A549 (cell line): Measurements from ENCODE around the gene ARHGEF3. TPM values are rescaled to one million over a fixed set of nuclear protein-coding genes. Genes with fewer than 3 reads are reported as not detected.

ENCODE experiments used
- ATAC-seq, 2 experiments: fragments of 200-7000 bp in 1 of 2; fragments of >200 bp in 1 of 2; cut with Nextera tagmentation in 1 of 2; cut with Tn5 transposase in 1 of 2; 3 replicates each; pipeline versions ENCODE4 v1.8.0 to v1.9.1; 2018 to 2020; ENCODE audit warnings: mild to moderate bottlenecking in 1 of 2, moderate library complexity in 1 of 2
- CTCF ChIA-PET: fragments of 300-600 bp; sonication (Branson Sonifier 250); formaldehyde crosslinking; extraction: SDS; loops from one replicate; lab custom pipeline; 2021; ENCODE audit warnings: antibody characterized with exemption, inconsistent platforms; lab: Yijun Ruan, JAX
- POLR2A ChIA-PET: fragments of 350-600 bp; formaldehyde crosslinking; extraction: SDS; loops from one replicate; lab custom pipeline; 2021; ENCODE audit warnings: antibody characterized with exemption, inconsistent platforms; lab: Yijun Ruan, JAX
- DNase-seq, 2 experiments: peaks; one replicate each; pipeline versions ENCODE4 v3.0.0 to v3.0.0-alpha.2; 2011 to 2016; ENCODE audit warnings: low read depth in 1 of 2, low spot score in 1 of 2
- FAIRE-seq: peaks from 2 replicates; lab custom pipeline; 2011; peaks lifted over from hg19 to GRCh38; lab: Jason Lieb, UNC
- H3K27ac ChIP-seq, 2 experiments: fragments of >200 bp; sonication (Bioruptor Twin); formaldehyde crosslinking; 3 replicates each; pipeline ENCODE4 v1.5.1; 2016 to 2017
- H3K4me1 ChIP-seq: fragments of >200 bp; sonication (Bioruptor Twin); formaldehyde crosslinking; 3 replicates; pipeline ENCODE4 v1.6.1; 2016
- H3K4me2 ChIP-seq: fragments of >200 bp; sonication (Bioruptor Twin); formaldehyde crosslinking; 3 replicates; pipeline ENCODE4 v1.6.1; 2016
- H3K4me3 ChIP-seq: fragments of >200 bp; sonication (Bioruptor Twin); formaldehyde crosslinking; 3 replicates; pipeline ENCODE4 v1.5.1; 2016
- H3K9me3 ChIP-seq: fragments of >200 bp; sonication (Bioruptor Twin); formaldehyde crosslinking; 3 replicates; pipeline ENCODE4 v1.6.1; 2016
- BHLHE40 ChIP-seq: IDR thresholded peaks from 2 replicates; pipeline ENCODE4 v1.6.1; 2012; ENCODE audit warnings: low read depth, low read length, inconsistent platforms
- CEBPB ChIP-seq, 2 experiments: fragments of >200 bp in 1 of 2; sonication (Bioruptor Twin) in 1 of 2; formaldehyde crosslinking in 1 of 2; IDR thresholded peaks; 2 replicates each; pipeline ENCODE4 v1.6.1; 2012 to 2016
- CHD2 ChIP-seq: fragments of 150-350 bp; IDR thresholded peaks from 2 replicates; pipeline ENCODE4 v1.6.1; 2014; ENCODE audit warnings: low read length; ENCODE audit not compliant: partially characterized antibody
- EHF ChIP-seq: fragments of 250-450 bp; sonication (Bioruptor Pico); IDR thresholded peaks from 2 replicates; pipeline ENCODE4 v1.5.0; 2020; ENCODE audit warnings: mild to moderate bottlenecking
- EHMT2 ChIP-seq: fragments of 200-600 bp; sonication (generic); IDR thresholded peaks from 2 replicates; pipeline ENCODE4 v1.6.1; 2016; ENCODE audit warnings: antibody characterized with exemption, low read depth, mild to moderate bottlenecking, moderate library complexity
- EP300 ChIP-seq, 2 experiments: fragments of >200 bp; sonication (Bioruptor Twin); formaldehyde crosslinking; IDR thresholded peaks; 2 replicates in 1 of 2; 3 replicates in 1 of 2; pipeline ENCODE4 v1.6.1; 2016 to 2017
- GATA3 ChIP-seq: IDR thresholded peaks from 2 replicates; pipeline ENCODE4 v1.6.1; 2012; ENCODE audit warnings: borderline replicate concordance
- KDM1A ChIP-seq: fragments of 200-600 bp; sonication (generic); IDR thresholded peaks from 2 replicates; pipeline ENCODE4 v1.6.1; 2016; ENCODE audit warnings: low read depth, mild to moderate bottlenecking
- MAFK ChIP-seq: fragments of 450-650 bp; IDR thresholded peaks from 2 replicates; pipeline ENCODE4 v1.6.1; 2014; ENCODE audit not compliant: partially characterized antibody
- MYC ChIP-seq: IDR thresholded peaks from 2 replicates; pipeline ENCODE4 v1.6.1; 2012; ENCODE audit warnings: mild to moderate bottlenecking, inconsistent platforms, low read length, improper control_type of control experiment, borderline replicate concordance
- PHF8 ChIP-seq: fragments of 200-600 bp; sonication (generic); IDR thresholded peaks from 2 replicates; pipeline ENCODE4 v1.6.1; 2016; ENCODE audit warnings: low read depth, mild to moderate bottlenecking, antibody characterized with exemption, moderate library complexity, borderline replicate concordance
- POLR2AphosphoS2 ChIP-seq: conservative IDR thresholded peaks from 2 replicates; pipeline ENCODE4 v1.6.1; 2012; ENCODE audit warnings: low read length, improper control_type of control experiment, inconsistent platforms
- RARB ChIP-seq: fragments of 250-450 bp; sonication (Bioruptor Pico); IDR thresholded peaks from 2 replicates; pipeline ENCODE4 v1.8.0; 2021; ENCODE audit warnings: mild to moderate bottlenecking, moderate library complexity
- SMC3 ChIP-seq: fragments of >200 bp; sonication (Bioruptor Twin); formaldehyde crosslinking; IDR thresholded peaks from 3 replicates; pipeline ENCODE4 v1.6.1; 2018; ENCODE audit warnings: inconsistent platforms
- SREBF2 ChIP-seq: fragments of 450-650 bp; IDR thresholded peaks from 2 replicates; pipeline ENCODE4 v1.6.1; 2014; ENCODE audit warnings: mild to moderate bottlenecking, moderate library complexity
- TFCP2L1 ChIP-seq: fragments of 250-450 bp; sonication (Bioruptor Pico); IDR thresholded peaks from 2 replicates; pipeline ENCODE4 v1.5.0; 2021; ENCODE audit warnings: mild to moderate bottlenecking
- ZC3H11A ChIP-seq: fragments of 450-650 bp; IDR thresholded peaks from 2 replicates; pipeline ENCODE4 v1.6.1; 2014; ENCODE audit warnings: antibody characterized with exemption, mild to moderate bottlenecking
- WGBS: methylation state at CpG from one replicate; pipeline ENCODE4 v1.1.6; 2017; ENCODE audit errors: missing lambda C conversion rate; 5-methylcytosine and 5-hydroxymethylcytosine counted together
- polyA plus RNA-seq, 4 experiments: library from polyadenylated mRNA; depleted of rRNA in 3 of 4; stranded (reverse); fragments of >200 nt; fragmentation: RNase III in 1 of 4; extraction: RNeasy Plus Mini Kit Qiagen cat#74134 plus additional on column Dnase treatment in 1 of 4; gene quantifications; 2 replicates in 3 of 4; 3 replicates in 1 of 4; pipeline ENCODE4 v1.2.3, GENCODE V29; 2011 to 2017
- TF ChIP-seq, protein P1 (sequence below): fragments of >200 bp; sonication (Bioruptor Twin); formaldehyde crosslinking; IDR thresholded peaks from 3 replicates; pipeline ENCODE4 v1.5.1; 2016
- TF ChIP-seq, protein P2 (sequence below): fragments of 250-450 bp; sonication (Bioruptor Pico); IDR thresholded peaks from 2 replicates; pipeline ENCODE4 v1.5.0; 2020; ENCODE audit warnings: low read depth, mild to moderate bottlenecking, moderate library complexity
- TF ChIP-seq, protein P3 (sequence below): fragments of 150-350 bp; IDR thresholded peaks from 2 replicates; pipeline ENCODE4 v1.6.1; 2014; ENCODE audit warnings: low read depth, mild to moderate bottlenecking, low read length

ARHGEF3 gene
- polyA plus RNA-seq, 2 of the 4 experiments (the other 2 are of a cell fraction): 7.3 to 10.6 TPM

- Histone ChIP-seq H3K4me1 (0 out of 3 replicates have a peak, but pooled peaks cover 3% of the 10 kb centered on the region), H3K4me3 (no peak overlapping the region), H3K9me3 (no peaks in the 10 kb centered on the region)
- CTCF ChIA-PET: no interaction called here
- ATAC-seq (no peak), DNase-seq (no peak)
- 92% methylated on average over 7 of the region's 7 CpGs for WGBS
- POLR2A ChIA-PET: no interaction called here
- TF ChIP-seq BHLHE40 (no peak), TFCP2L1 (CRISPR knock-in tag) (no peak)
- TF ChIP-seq, all 56 proteins: peak for 0
- no peak for FAIRE-seq
- Histone ChIP-seq H3K27ac (no peak overlapping the region), H3K4me2 (no peak overlapping the region)
These were observed 6.5 kb downstream of the ARHGEF3 start for GRCh38 chr3:56795097-56795828.

GRCh38 chr3:56792193-56792592 is 9.6 kb downstream of the ARHGEF3 start:
- TF ChIP-seq EP300 (IDR thresholded peaks at IDR 0.05): no peak
- TF ChIP-seq MYC: no peak
- no peak for TF ChIP-seq EHF (CRISPR knock-in tag)
- no peak for TF ChIP-seq GATA3
- TF ChIP-seq RARB (CRISPR knock-in tag): no peak
- H3K9me3 ChIP-seq: no peaks in the 10 kb centered on the region
- no peak overlapping the region for H3K4me3 ChIP-seq
- DNase-seq: no peak
- CTCF ChIA-PET: interaction anchor here (1.6 kb wide), 1 partner anchor 9 kb away, joined by 4 read pairs; the partner anchor contains the start of gene ARHGEF3
- H3K4me2 ChIP-seq: no peak overlapping the region
- 94% methylated on average over 1 of the region's 1 CpG for WGBS
- H3K4me1 ChIP-seq: 0 out of 3 replicates have a peak, but pooled peaks cover 3% of the 10 kb centered on the region
- H3K27ac ChIP-seq: no peak overlapping the region
- POLR2A ChIA-PET: interaction anchor here (0.7 kb wide), 1 partner anchor 199 kb away, joined by 4 read pairs; no protein-coding TSS in a partner anchor
- ATAC-seq: no peak
- FAIRE-seq: no peak

GRCh38 chr3:56790016-56790821 is 11.5 kb downstream of the ARHGEF3 start:
- ChIA-PET POLR2A (interaction anchor here (1.5 kb wide), 1 partner anchor 9 kb away, joined by 3 read pairs; no protein-coding TSS in a partner anchor), CTCF (interaction anchor here (0.7 to 4.0 kb wide), 4 partner anchors 8 to 199 kb away, joined by 3 to 26 read pairs (median 3); partner anchors contain the start of gene ARHGEF3)
- no peak for TF ChIP-seq ZC3H11A
- TF ChIP-seq, protein P1, sequence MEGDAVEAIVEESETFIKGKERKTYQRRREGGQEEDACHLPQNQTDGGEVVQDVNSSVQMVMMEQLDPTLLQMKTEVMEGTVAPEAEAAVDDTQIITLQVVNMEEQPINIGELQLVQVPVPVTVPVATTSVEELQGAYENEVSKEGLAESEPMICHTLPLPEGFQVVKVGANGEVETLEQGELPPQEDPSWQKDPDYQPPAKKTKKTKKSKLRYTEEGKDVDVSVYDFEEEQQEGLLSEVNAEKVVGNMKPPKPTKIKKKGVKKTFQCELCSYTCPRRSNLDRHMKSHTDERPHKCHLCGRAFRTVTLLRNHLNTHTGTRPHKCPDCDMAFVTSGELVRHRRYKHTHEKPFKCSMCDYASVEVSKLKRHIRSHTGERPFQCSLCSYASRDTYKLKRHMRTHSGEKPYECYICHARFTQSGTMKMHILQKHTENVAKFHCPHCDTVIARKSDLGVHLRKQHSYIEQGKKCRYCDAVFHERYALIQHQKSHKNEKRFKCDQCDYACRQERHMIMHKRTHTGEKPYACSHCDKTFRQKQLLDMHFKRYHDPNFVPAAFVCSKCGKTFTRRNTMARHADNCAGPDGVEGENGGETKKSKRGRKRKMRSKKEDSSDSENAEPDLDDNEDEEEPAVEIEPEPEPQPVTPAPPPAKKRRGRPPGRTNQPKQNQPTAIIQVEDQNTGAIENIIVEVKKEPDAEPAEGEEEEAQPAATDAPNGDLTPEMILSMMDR: no peak
- no peak for TF ChIP-seq SMC3
- TF ChIP-seq, protein P2, sequence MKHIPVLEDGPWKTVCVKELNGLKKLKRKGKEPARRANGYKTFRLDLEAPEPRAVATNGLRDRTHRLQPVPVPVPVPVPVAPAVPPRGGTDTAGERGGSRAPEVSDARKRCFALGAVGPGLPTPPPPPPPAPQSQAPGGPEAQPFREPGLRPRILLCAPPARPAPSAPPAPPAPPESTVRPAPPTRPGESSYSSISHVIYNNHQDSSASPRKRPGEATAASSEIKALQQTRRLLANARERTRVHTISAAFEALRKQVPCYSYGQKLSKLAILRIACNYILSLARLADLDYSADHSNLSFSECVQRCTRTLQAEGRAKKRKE (CRISPR knock-in tag): no peak
- TF ChIP-seq PHF8: no peak
- Histone ChIP-seq H3K4me3 (no peak overlapping the region), H3K4me1 (peaks cover 3% of the 10 kb centered on the region; the same call in 1 of the 3 replicates), H3K9me3 (no peaks in the 10 kb centered on the region), H3K27ac (no peak overlapping the region), H3K4me2 (no peak overlapping the region)
- FAIRE-seq (no peak), DNase-seq (no peak), ATAC-seq (no peak)
- 78% methylated on average over 6 of the region's 6 CpGs for WGBS

DNA sequence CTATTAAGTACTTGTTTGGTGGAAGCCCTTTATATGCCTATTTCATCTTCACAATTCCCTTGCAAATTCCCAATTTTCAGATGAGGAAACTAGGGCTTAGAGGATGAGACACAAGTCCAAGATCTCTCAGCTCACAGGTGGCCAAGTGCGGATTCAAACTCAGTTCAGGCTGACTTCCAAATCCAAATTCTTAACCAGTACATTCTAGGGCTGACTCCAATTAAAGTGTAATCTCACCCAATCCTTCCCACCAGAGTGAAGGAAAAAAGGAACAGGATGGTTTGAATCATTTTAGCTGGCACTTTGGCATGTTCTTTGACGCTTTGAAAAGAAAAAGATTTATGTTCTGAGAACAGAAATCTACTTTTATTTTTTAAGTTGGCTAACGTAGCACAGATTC is 12.7 kb downstream of the ARHGEF3 start:
- 91% methylated on average over 3 of the region's 3 CpGs for WGBS
- ATAC-seq (no peak), FAIRE-seq (no peak), DNase-seq (no peak)
- Histone ChIP-seq H3K4me3 (no peak overlapping the region), H3K9me3 (no peaks in the 10 kb centered on the region), H3K4me2 (no peak overlapping the region), H3K4me1 (peaks cover 13% of the 10 kb centered on the region), H3K27ac (no peak overlapping the region)
- TF ChIP-seq EHMT2 (no peak), MAFK (no peak), KDM1A (no peak), BHLHE40 (no peak), SREBF2 (no peak), POLR2AphosphoS2 (no peak), SMC3 (no peak), CEBPB (IDR thresholded peaks at IDR 0.05) (no peak), CHD2 (no peak)
- TF ChIP-seq, protein P3, sequence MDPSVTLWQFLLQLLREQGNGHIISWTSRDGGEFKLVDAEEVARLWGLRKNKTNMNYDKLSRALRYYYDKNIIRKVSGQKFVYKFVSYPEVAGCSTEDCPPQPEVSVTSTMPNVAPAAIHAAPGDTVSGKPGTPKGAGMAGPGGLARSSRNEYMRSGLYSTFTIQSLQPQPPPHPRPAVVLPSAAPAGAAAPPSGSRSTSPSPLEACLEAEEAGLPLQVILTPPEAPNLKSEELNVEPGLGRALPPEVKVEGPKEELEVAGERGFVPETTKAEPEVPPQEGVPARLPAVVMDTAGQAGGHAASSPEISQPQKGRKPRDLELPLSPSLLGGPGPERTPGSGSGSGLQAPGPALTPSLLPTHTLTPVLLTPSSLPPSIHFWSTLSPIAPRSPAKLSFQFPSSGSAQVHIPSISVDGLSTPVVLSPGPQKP: no peak
- CTCF ChIA-PET: interaction anchor here (1.1 to 4.0 kb wide), 4 partner anchors 9 to 87 kb away, joined by 3 to 26 read pairs (median 4); partner anchors contain the start of gene ARHGEF3
- POLR2A ChIA-PET: no interaction called here
